ENCODE data around the gene EDRF1. TPM values are rescaled to one million over a fixed set of nuclear protein-coding genes. Genes with fewer than 3 reads are reported as not detected.
"Not testable (repeated sequence)": the region's sequence is repeated elsewhere in the genome, so short reads cannot be mapped to it uniquely, and the experiment has no call there.

Gene EDRF1
- total RNA-seq, 1 experiment from 2014 or later: 19.7 TPM

DNA sequence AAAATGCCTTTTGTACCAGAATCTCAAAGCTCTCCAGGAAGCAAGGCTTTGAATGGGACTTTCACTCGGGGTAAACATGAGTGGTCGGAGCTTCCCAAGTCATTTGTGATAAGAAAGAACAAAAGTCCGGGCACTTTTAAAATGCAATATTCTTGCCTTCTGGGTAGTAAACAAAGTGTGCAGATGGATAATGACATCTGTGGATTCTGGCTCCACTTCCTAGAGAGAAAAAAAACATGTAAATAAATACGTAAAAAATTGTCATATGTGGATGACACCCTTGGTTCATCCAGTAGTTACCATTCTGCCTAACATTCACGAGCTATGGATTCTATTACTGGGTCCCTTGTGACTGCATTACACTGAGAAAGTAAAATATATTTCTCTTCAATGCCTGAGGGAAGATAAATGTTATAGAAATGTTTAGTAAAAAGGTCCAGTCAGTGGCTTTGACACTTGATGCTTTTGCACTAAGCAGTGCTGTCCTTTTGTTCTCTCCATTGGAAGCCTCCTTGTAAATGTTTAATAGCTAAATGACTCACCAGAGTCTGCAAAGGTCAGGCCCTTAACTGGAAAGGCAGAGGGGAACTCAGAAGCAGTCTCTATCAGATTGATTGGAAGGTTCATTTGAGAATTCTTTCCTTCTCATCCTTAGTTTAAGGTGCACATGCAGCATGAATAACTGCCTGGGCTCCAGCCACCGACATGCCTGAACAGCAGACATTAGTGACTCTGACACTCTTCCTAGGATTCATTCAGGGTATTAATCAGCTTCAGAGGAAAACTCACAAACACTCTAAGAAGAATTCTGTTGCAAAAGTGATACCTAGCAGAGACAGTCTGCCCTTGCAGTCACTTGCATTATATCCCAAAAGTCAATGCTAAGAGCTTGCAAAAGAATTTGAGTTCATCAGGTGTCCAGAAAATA, 11.7 kb upstream of the EDRF1 start:
- DNase-seq (ENCODE audit: low read depth): no peak

DNA sequence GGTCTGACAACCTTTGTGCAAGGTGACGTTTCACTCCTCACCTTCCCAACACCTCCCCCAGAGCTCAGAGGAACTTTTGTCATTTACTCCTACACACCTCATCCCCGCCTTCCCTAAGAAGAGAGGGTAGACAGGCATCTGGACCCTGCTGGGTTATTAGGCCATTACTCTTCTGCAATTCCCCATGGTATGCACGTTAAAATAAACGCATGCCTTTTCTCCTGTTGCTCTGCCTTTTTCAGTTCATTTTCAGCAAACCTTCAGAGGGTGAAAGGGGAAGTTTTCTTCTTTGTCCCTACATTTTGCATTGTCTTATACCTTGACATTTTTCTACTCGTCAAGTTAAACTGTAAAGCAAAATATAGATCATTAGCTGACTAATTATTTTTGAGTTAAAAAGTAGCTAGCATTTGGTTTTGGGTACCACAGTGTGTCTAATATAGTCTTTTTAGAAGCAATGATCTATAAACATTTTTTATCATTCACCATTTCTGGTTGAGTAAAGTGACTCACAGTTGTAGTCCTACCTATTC, 10.5 kb upstream of the EDRF1 start:
- no peak for DNase-seq (ENCODE audit: low read depth)

DNA sequence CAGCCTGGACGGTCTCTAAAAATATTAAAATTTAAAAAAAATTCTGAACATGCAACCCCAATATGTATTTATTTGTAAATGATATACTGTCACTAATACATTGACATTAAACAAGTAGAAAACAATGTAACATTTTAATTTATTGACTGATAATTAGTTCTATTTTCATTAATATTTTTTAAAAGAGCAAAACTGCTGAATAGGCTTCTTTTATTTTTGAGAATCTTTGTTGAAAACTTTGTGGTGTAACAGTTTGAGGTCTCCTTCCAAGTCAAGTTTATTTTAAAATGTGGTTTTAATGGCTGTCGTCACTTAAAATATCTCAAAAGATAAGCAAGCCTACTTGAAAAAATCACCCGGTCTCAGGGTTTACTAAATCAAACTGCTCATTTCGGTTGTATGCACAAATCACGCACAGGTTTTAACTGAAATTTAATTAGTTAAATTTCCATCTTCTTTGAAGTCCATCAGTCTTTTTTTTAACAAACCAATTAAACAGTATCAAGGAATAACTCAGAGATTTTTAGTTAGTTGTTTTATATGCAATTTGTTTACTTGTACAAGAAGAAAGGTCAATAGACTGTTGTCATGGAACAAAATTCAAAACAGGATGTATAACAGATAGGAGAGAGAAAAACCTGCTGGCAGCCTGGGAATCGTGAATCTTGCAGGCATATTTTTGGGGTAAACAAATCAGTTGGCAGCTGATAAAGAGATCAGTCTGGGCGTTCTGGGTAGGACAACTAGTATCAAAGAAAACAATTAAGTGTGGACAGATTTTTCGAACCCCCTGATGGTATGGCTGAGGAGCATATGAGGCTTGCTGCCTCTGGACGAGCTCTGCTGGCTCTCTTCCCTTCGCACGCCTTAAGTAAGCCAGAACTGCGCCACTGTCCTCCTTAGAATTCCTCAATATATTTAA, 9.7 kb upstream of the EDRF1 start:
- DNase-seq (ENCODE audit: low read depth): no peak

DNA sequence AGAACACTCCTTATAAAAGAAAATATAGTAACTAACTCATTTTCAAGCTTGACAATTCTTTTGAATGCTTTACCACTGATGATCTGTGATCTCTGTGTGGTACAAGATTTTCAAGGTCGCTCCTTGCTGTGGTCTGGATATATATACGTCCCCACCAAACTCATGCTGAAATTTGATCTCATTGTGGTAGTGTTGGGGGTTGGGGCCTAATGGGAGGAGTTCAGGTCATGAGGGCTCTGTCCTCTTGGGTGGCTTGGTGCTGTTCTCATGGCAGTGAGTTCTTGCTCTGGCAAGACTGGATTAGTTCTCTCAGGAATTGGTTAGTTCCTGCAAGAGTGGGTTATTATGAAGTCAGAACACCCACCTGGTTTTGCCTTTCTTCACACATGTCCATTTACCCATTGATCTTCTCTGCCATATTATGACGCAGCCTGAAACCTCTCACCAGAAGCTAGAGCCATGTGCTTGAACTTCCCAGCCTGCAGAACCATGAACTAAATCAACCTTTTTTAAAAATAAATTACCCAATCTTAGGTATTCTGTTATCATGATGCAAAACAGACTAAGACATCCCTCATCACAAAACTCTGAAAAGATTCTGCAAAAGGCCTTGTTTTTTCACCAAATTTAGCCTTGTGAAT, 8.3 kb upstream of the EDRF1 start:
- no peak for DNase-seq (ENCODE audit: low read depth)

DNA sequence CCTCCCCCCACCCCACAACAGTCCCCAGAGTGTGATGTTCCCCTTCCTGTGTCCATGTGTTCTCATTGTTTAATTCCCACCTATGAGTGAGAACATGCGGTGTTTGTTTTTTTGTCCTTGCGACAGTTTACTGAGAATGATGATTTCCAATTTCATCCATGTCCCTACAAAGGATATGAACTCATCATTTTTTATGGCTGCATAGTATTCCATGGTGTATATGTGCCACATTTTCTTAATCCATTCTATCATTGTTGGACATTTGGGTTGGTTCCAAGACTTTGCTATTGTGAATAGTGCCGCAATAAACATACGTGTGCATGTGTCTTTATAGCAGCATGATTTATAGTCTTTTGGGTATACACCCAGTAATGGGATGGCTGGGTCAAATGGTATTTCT, 4.8 kb upstream of the EDRF1 start:
- DNase-seq (ENCODE audit: low read depth): not testable (repeated sequence)

DNA sequence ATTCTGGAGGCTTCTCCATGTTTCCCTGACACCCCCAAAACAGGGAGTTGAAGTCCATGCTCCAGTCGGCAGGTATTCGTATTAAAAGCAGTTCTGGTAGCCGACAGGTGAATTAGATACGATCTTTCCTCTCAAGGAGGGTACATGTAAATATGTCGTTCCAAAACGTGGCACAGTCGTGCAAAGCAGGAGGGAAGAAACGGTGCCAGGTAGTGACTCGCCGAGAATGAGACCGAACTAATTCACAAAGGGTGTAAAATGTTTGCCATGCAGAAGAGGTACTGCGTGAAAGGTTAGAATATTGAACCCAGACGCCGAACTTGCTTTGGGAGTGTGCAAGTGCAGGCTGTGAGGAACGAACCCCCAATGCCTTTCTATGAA, 483 bp downstream of the EDRF1 start:
- DNase-seq (ENCODE audit: low read depth): no peak

DNA sequence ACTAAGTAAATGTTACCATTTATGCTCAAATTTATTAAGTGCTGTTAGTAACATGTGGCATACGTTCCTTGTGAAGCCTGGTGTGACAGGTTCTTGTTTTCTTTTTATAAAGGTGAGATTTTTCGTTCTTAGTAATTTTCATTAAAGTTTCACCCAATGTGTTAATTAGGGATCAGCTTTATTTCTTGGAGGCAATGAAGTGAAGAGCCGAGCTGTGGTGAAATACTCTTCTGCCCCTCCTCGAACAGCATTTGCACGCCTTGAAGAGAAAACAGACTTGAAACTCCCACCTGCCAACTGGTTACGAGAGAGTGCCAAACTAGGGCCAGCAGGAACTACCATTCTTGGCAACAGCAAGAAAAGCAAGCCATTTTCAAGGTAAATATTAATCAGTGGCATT, 1.5 kb downstream of the EDRF1 start:
- no peak for DNase-seq (ENCODE audit: low read depth)

DNA sequence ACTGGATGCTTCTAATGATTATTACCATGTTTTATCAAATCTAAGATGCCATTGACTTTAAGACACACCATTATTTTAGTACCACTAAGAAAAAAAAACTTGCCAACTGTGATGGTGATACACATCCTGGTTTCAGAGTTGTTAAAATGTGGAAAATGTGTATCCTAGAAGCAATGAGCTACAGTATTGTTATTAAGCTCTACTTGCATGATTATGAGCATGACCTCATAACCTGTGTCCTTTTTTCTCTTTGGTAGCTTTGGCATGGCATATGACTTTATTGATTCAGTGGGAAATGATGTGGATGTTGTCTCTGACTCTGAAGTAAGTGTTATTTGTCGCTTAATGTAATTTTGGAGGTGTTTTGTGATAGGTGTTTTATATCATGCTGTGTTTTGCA, 3.3 kb downstream of the EDRF1 start:
- DNase-seq (ENCODE audit: low read depth): no peak

DNA sequence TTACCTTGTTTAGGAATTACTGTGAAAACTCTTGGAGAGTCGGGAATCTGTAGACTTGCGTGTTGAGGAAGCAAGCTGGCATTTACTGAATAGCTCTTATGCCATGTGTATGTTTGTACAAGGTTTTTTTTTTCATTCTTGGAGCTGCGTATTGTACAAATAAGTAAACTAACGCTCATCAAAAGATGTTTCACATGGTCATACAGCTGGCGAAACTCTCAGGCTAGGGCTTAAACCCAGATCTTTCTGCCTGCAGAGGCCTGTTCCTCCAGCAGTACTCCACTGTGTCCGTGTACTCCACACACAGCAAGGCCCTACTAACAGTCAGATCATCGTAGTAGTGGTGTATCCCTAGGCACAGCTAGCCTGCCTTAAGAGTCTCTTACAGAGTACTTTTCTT, 7.4 kb downstream of the EDRF1 start:
- no peak for DNase-seq (ENCODE audit: low read depth)

DNA sequence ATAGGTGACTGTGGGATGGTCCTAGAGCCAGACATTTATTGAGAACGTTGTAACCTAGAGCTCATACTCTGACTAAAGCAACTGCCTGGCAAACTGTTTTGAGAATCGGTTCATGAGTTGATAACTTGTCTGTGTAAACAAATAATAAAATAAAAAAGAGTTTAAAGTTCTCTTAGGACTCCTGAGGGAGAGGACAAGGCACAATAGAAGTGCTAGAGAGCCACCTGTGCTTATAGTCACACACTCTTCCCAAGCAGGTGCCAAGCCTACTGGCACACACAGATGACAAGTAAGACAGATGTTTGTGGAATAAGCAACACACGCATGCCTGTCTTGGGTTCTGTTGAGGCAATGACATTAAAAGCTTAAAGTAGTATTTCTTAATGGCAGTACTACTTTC, 7.9 kb downstream of the EDRF1 start:
- DNase-seq (ENCODE audit: low read depth): no peak

DNA sequence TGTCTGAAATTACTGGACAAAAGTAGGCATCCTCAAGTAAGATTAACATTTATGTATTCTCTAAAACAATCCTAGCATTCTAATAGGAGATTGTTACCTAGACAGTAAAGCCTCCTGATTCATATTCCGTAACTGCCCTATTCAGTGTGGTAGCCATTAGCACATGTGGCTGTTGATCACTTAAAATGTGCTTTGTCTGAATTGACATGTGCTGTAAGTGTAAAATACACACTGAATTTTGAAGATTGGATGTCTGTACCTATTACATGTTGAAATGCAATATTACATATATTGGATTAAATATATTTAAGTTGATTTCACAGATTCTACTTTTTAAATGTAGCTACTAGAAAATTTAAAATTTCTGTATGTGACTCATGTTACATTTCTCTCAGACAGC, 14.6 kb downstream of the EDRF1 start:
- DNase-seq (ENCODE audit: low read depth): no peak

DNA sequence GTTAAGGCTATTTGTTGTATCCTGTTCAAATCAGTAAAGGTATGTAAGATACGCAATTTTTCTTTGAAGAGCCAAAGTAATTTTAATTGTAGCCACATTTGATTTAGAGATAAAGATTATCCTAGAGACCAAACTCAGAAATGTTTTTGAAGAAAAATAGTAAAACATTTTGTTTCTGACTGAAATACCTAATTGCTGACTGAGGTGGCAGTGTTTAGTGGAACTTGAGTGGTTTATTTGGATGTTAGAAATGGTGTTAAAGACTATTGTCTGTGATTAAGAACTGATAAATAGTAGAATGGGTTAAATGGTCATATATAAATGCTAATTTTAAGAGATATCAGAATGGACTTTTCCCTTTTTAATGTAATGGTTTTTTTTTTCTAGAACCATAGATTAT, 15.3 kb downstream of the EDRF1 start:
- no peak for DNase-seq (ENCODE audit: low read depth)

DNA sequence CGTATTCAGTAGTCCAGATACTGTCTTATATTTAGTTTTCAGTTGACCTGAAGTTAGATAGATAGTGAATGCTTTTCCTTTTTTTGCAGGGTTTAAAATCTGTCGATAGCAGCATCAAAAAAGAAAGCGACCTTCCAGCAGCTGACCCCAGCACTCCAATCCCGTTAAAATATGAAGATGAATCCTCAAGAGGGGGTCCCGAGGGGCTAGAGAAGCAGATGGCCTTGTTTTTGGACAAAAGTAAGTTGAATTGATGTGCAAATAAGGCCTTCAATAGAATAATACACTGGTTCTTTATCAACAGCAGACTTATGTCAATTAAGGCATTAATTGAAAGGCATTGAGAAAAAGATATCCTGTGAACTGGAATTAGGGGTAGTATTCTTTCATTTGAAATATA, 18.7 kb downstream of the EDRF1 start:
- no peak for DNase-seq (ENCODE audit: low read depth)

DNA sequence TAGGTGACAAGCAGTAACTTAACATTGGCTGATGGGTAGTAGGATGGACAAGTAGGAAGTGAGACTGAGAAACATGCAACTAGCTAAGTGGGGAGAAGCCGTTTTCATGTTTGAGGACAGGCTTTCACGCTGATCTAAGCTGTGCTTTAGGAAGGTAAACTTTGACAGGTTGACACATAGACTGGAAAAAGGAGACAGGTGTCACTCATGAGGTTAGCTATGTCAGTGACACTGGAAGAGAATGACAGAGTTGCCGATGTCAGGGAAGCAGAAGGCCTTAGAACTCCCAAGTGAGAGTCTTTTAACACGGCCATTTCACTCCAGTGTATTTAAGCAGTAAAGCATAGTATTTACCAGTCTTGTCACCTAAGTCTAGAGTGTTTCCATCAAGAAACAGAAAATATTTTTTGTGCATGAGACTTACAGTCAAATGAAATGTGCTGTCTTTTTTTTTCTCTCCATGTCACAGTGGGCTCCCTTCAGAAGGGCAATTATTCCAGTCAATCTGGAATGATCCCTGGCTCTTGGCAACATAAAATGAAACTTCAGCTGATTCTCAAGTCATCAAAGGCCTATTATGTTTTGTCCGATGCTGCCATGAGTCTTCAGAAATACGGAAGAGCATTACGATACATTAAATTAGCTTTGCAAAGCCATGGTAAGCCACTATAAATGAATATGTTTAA, 20.6 kb downstream of the EDRF1 start:
- no peak for DNase-seq (ENCODE audit: low read depth)

DNA sequence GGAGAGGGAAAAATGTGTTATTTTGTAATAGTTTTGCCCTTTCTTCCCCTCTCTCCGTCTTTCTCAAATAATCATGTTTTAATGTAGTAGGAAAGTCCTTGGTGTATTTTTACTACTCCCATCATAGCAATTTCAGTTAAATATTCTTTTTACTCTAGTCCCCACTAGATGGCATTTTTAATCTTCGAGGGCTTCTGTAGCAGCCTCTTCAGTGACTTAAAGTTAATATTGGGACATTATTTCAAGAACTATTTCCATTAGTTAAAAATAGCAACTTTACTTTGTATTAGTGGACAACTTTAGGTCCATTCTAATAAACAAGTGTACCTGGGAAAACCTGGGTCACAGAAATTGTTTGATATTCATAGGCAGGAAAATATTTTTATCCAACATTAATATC, 23.0 kb downstream of the EDRF1 start:
- DNase-seq (ENCODE audit: low read depth): no peak

DNA sequence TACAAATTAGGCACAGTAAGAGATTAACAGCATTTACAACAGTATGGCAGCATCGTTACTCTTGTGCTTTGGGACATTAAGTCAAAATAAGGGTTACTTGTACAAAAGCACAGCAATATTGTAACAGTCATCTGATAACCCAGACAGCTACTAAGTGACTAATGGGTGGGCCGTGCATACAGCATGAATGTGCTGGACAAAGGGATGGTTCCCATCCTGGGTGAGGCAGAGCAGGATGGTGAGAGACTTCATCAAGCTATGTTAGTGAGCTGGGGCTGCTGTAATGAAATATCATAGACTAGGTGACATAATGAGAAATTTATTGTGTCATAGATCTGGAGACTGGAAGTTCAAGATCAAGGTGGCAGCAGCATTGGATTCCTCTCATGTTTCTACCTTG, 25.4 kb downstream of the EDRF1 start:
- no peak for DNase-seq (ENCODE audit: low read depth)

DNA sequence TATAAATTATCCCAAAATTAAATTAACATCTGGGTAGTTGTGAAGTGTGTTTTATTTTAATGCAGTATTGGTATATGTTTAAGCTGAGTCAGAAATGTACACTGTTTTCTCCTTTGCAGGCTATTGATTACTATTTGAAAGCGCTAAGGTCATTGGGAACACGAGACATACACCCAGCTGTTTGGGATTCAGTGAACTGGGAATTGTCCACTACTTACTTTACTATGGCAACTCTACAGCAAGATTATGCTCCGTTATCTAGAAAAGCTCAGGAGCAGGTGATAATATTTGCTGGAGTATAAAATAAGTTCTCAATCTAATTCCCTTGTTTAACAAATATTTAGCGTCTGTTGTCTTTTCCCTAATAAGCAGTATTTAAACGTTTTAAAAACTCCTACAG, 27.9 kb downstream of the EDRF1 start:
- DNase-seq (ENCODE audit: low read depth): no peak

DNA sequence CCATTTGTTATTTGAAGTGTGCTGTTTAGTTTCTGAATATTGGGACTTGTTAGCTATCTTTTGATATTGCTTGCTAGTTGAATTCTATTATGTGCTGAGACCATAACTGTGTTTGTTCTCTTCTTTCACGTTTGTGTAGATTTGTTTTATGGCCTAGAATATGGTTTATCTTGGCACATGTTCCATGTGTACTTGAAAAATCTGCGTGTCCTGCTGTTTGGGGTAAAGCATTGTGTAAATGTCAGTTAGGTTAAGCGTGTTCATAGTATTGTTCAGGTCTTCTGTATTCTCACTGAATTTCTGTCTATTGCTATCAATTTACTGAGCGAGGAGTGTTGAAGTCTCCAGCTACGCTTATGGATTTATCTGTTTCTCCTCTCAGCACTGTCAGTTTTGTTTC, 36.7 kb downstream of the EDRF1 start:
- no peak for DNase-seq (ENCODE audit: low read depth)

DNA sequence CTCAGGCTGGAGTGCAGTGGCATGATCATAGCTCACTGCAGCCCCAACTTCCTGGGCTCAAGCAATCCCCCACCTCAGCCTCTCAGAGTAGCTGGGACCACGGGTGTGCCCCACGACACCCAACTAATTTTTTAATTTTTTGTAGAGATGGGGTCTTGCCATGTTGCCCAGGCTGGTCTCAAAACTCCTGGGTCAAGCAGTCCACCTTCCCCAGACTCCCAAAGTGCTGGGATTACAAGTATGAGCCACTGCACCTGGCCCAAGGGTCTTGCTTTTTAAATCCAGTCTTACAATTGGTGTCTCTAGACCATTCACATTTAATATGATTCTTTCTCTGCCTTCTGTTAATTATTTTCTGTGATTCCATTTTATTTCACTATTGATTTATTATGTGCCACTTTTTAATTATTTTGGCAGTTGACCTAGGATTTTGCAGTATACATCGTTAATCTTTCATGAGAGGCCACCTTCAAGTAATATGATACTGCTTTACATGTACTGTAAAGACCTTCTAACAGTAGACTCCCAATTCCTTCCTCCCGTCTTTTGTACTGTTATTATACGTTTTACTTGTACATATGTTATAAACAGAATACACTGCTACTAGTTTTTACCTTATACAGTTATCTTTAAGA, 37.5 kb downstream of the EDRF1 start:
- DNase-seq (ENCODE audit: low read depth): no peak

DNA sequence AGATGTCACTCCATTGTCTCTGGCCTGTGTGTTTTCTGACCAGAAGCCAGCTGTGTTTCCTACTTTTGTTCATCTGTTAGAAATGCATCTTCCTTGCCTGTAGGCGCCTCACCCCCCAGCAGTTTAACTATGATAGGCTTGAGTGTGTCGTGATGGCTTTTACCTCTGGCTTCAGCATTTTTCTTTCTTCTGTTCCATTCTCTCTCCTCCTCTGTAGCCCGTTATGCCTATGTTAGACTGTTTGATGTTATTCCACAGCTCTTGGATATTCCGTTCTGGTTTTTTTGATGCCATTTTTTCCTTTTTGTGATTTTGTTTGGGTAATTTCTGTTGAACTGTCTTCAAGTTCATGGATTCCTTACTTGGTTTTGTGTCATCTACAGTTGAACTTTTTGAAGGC, 38.2 kb downstream of the EDRF1 start:
- DNase-seq (ENCODE audit: low read depth): no peak

DNA sequence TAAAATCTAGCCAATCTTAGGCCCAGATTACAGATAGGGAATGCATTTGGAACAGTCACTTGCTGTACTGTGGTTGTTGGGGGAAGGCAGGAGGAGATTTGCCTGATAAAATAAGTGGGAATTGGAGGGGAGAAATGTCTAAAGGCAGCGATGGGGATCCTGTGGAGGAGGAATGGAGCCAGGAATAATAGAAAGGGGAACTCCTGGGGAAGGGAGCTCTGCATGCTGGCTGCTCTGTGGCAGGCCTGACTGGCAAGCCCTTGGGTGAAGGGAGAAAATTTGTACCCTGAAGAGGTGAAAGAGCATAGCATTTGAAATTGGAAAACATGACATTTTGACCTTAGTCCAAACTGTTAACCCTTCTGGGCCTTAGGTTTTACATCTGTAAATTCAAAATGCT, 42.5 kb downstream of the EDRF1 start:
- no peak for DNase-seq (ENCODE audit: low read depth)

All from Daoy (cell line).